HEK293 (cell line): ENCODE data around the gene MYLK.

Experiments used
- CTCF ChIA-PET: fragments of 350-600 bp; formaldehyde crosslinking; extraction: SDS; loops from one replicate; lab custom pipeline; 2021; ENCODE audit warnings: antibody characterized with exemption; lab: Yijun Ruan, JAX
- POLR2A ChIA-PET: fragments of 300-600 bp; formaldehyde crosslinking; extraction: SDS; loops from one replicate; lab custom pipeline; 2020; ENCODE audit warnings: antibody characterized with exemption, inconsistent platforms; lab: Yijun Ruan, JAX
- H3K27ac ChIP-seq: fragments of 200-500 bp; sonication (Bioruptor generic); 2 replicates; pipeline ENCODE4 v1.5.1; 2014; ENCODE audit warnings: low read depth, low read length, control low read depth, inconsistent platforms; ENCODE audit errors: extremely low read depth
- H3K36me3 ChIP-seq, 2 experiments: fragments of 200-500 bp in 1 of 2; sonication (Bioruptor generic) in 1 of 2; 1 replicate in 1 of 2; 2 replicates in 1 of 2; pipeline ENCODE4 v1.5.1; 2014 to 2017; ENCODE audit warnings: inconsistent platforms in 2 of 2, low read length in 2 of 2; ENCODE audit not compliant: control insufficient read depth in 2 of 2, insufficient read depth in 1 of 2
- H3K4me1 ChIP-seq: fragments of 200-500 bp; sonication (Bioruptor generic); 2 replicates; pipeline ENCODE4 v1.5.1; 2014; ENCODE audit warnings: mild to moderate bottlenecking, low read length, inconsistent platforms; ENCODE audit not compliant: control insufficient read depth, insufficient read depth
- H3K4me3 ChIP-seq: 2 replicates; pipeline ENCODE4 v1.5.1; 2011; ENCODE audit warnings: low read depth, mild to moderate bottlenecking, control low read depth, low read length, moderate library complexity
- H3K9me3 ChIP-seq: fragments of 200-500 bp; sonication (Bioruptor generic); 2 replicates; pipeline ENCODE4 v1.5.1; 2014; ENCODE audit warnings: low read depth, low read length, inconsistent platforms; ENCODE audit not compliant: control insufficient read depth, insufficient read depth
- GLIS1 ChIP-seq: fragments of 450-650 bp; formaldehyde crosslinking; IDR thresholded peaks from 2 replicates; pipeline ENCODE4 v1.5.1; 2016; ENCODE audit warnings: missing biosample characterization, missing genetic modification characterization
- GLIS2 ChIP-seq: fragments of 450-650 bp; formaldehyde crosslinking; IDR thresholded peaks from 2 replicates; pipeline ENCODE4 v1.5.1; 2016; ENCODE audit warnings: missing biosample characterization, missing genetic modification characterization
- PRDM10 ChIP-seq: fragments of 450-650 bp; formaldehyde crosslinking; IDR thresholded peaks from 2 replicates; pipeline ENCODE4 v1.5.1; 2016; ENCODE audit warnings: missing biosample characterization, missing genetic modification characterization
- SP3 ChIP-seq: fragments of 450-650 bp; formaldehyde crosslinking; IDR thresholded peaks from 2 replicates; pipeline ENCODE4 v1.5.1; 2016; ENCODE audit warnings: missing biosample characterization, missing genetic modification characterization
- ZBTB11 ChIP-seq: fragments of 450-650 bp; formaldehyde crosslinking; conservative IDR thresholded peaks from 2 replicates; pipeline ENCODE4 v1.5.1; 2016; ENCODE audit warnings: low read depth, missing biosample characterization, missing genetic modification characterization
- ZBTB21 ChIP-seq: fragments of 450-650 bp; formaldehyde crosslinking; IDR thresholded peaks from 2 replicates; pipeline ENCODE4 v1.5.1; 2017; ENCODE audit warnings: missing biosample characterization, missing genetic modification characterization
- ZBTB8A ChIP-seq: fragments of 450-650 bp; formaldehyde crosslinking; IDR thresholded peaks from 2 replicates; pipeline ENCODE4 v1.5.1; 2016; ENCODE audit warnings: missing biosample characterization, missing genetic modification characterization
- ZIC2 ChIP-seq: fragments of 450-650 bp; formaldehyde crosslinking; IDR thresholded peaks from 2 replicates; pipeline ENCODE4 v1.5.1; 2016; ENCODE audit warnings: missing biosample characterization, missing genetic modification characterization
- ZNF169 ChIP-seq: fragments of 450-650 bp; formaldehyde crosslinking; IDR thresholded peaks from 2 replicates; pipeline ENCODE4 v1.5.1; 2016; ENCODE audit warnings: missing biosample characterization, missing genetic modification characterization
- ZNF184 ChIP-seq: fragments of 450-650 bp; IDR thresholded peaks from 2 replicates; pipeline ENCODE4 v1.5.1; 2018; ENCODE audit warnings: missing biosample characterization, mild to moderate bottlenecking, missing genetic modification characterization
- ZNF214 ChIP-seq: fragments of 450-650 bp; formaldehyde crosslinking; IDR thresholded peaks from 2 replicates; pipeline ENCODE4 v1.5.1; 2017; ENCODE audit warnings: missing biosample characterization, mild to moderate bottlenecking, missing genetic modification characterization, borderline replicate concordance
- ZNF239 ChIP-seq: fragments of 450-650 bp; formaldehyde crosslinking; IDR thresholded peaks from 2 replicates; pipeline ENCODE4 v1.5.1; 2016; ENCODE audit warnings: missing biosample characterization, missing genetic modification characterization
- ZNF274 ChIP-seq, 2 experiments: fragments of 200-500 bp in 1 of 2; fragments of 450-650 bp in 1 of 2; sonication (Bioruptor generic) in 1 of 2; formaldehyde crosslinking in 1 of 2; IDR thresholded peaks; 2 replicates each; pipeline versions ENCODE4 v1.5.1 to v1.6.1; 2014 to 2016; ENCODE audit warnings: borderline replicate concordance in 1 of 2, inconsistent platforms in 1 of 2, low read length in 1 of 2, missing biosample characterization in 1 of 2, missing genetic modification characterization in 1 of 2
- ZNF416 ChIP-seq: fragments of 450-650 bp; formaldehyde crosslinking; IDR thresholded peaks from 2 replicates; pipeline ENCODE4 v1.5.1; 2016; ENCODE audit warnings: missing biosample characterization, missing genetic modification characterization
- ZNF548 ChIP-seq: fragments of 450-650 bp; formaldehyde crosslinking; IDR thresholded peaks from 2 replicates; pipeline ENCODE4 v1.5.1; 2016; ENCODE audit warnings: missing biosample characterization, missing genetic modification characterization
- ZNF561 ChIP-seq: fragments of 450-650 bp; IDR thresholded peaks from 2 replicates; pipeline ENCODE4 v1.5.1; 2018; ENCODE audit warnings: missing biosample characterization, missing genetic modification characterization, borderline replicate concordance
- ZNF585B ChIP-seq: fragments of 450-650 bp; formaldehyde crosslinking; IDR thresholded peaks from 2 replicates; pipeline ENCODE4 v1.5.1; 2016; ENCODE audit warnings: missing biosample characterization, missing genetic modification characterization
- ZNF621 ChIP-seq: fragments of 450-650 bp; formaldehyde crosslinking; IDR thresholded peaks from 2 replicates; pipeline ENCODE4 v1.5.1; 2017; ENCODE audit warnings: missing biosample characterization, missing genetic modification characterization
- ZNF629 ChIP-seq: fragments of 450-650 bp; formaldehyde crosslinking; IDR thresholded peaks from 2 replicates; pipeline ENCODE4 v1.5.1; 2017; ENCODE audit warnings: missing biosample characterization, missing genetic modification characterization

MYLK gene

GRCh38 chr3:123730829-123731228 is 153.3 kb downstream of the MYLK start:
- Histone ChIP-seq H3K27ac (no peak overlapping the region), H3K9me3 (no peaks in the 10 kb centered on the region), H3K36me3 (peaks cover 0 to 15% of the 10 kb centered on the region in 2 experiments; a peak in 1 of 3 replicates), H3K4me3 (no peak overlapping the region), H3K4me1 (peaks cover 3% of the 10 kb centered on the region)
- ChIA-PET CTCF (interaction anchor here (1.4 to 1.5 kb wide), 2 partner anchors 79 to 89 kb away, joined by 4 to 6 read pairs; no protein-coding TSS in a partner anchor), POLR2A (no interaction called here)
- TF ChIP-seq ZNF629 (tag by site-specific recombination), result 0 out of 2 replicates have a peak, but pooled peaks have one; percentile 14
- no peak for TF ChIP-seq ZNF548 (tag by site-specific recombination)
- TF ChIP-seq, all 188 proteins: peak for 1

- Histone ChIP-seq H3K4me1 (peaks cover 3% of the 10 kb centered on the region), H3K27ac (no peak overlapping the region), H3K36me3 (peaks cover 0 to 15% of the 10 kb centered on the region in 2 experiments; a peak in 1 of 3 replicates), H3K4me3 (no peak overlapping the region), H3K9me3 (no peaks in the 10 kb centered on the region)
- CTCF ChIA-PET, result interaction anchor here (1.1 to 7.4 kb wide), 2 partner anchors 78 to 87 kb away, joined by 3 to 81 read pairs; no protein-coding TSS in a partner anchor
- no peak for TF ChIP-seq SP3 (tag by site-specific recombination)
- no peak for TF ChIP-seq ZBTB11 (tag by site-specific recombination)
- no peak for TF ChIP-seq ZNF416
- TF ChIP-seq ZBTB8A, result no peak
- TF ChIP-seq ZNF184 (tag by site-specific recombination), result no peak
- no peak for TF ChIP-seq GLIS1 (tag by site-specific recombination)
- TF ChIP-seq ZNF169 (tag by site-specific recombination), result no peak
- TF ChIP-seq ZBTB21 (tag by site-specific recombination), result no peak
- TF ChIP-seq ZNF214, result no peak
- no peak for TF ChIP-seq GLIS2 (tag by site-specific recombination)
- POLR2A ChIA-PET, result no interaction called here
Measured at GRCh38 chr3:123728991-123729390, 155.1 kb downstream of the MYLK start.

- no peak overlapping the region for H3K27ac ChIP-seq
Measured at GRCh38 chr3:123728014-123728413, 156.1 kb downstream of the MYLK start.

More at GRCh38 chr3:123728014-123728413, 156.1 kb downstream of the MYLK start:
- ChIA-PET CTCF (interaction anchor here (1.0 to 7.4 kb wide), 3 partner anchors 26 to 86 kb away, joined by 3 to 81 read pairs (median 3); no protein-coding TSS in a partner anchor), POLR2A (no interaction called here)
- Histone ChIP-seq H3K9me3 (no peaks in the 10 kb centered on the region), H3K4me3 (no peak overlapping the region), H3K36me3 (peaks cover 0 to 6% of the 10 kb centered on the region in 2 experiments; a peak in 1 of 3 replicates), H3K4me1 (peaks cover 3% of the 10 kb centered on the region)
- TF ChIP-seq ZNF621 (tag by site-specific recombination) (no peak), ZNF239 (tag by site-specific recombination) (no peak), ZNF274 (IDR thresholded peaks at IDR 0.05; ENCODE audit: low read length) (no peak), ZNF274 (tag by site-specific recombination; IDR thresholded peaks at IDR 0.05; ENCODE audit: borderline replicate concordance) (no peak), ZBTB11 (tag by site-specific recombination) (no peak), ZIC2 (tag by site-specific recombination) (no peak), PRDM10 (tag by site-specific recombination) (no peak), ZNF561 (tag by site-specific recombination) (no peak), ZNF585B (tag by site-specific recombination) (no peak)
